ENCODE data around the gene SLC1A5.
"Not testable (repeated sequence)": the region's sequence is repeated elsewhere in the genome, so short reads cannot be mapped to it uniquely, and the experiment has no call there.

The SLC1A5 gene

GRCh38 chr19:46761418-46761831, 27.0 kb downstream of the SLC1A5 start:
- H3K4me3 ChIP-seq (ENCODE audit: control insufficient read depth, low read depth, low read length), result no peak overlapping the region
- no peak for TF ChIP-seq CTCF (IDR thresholded peaks at IDR 0.05; ENCODE audit: control insufficient read depth, insufficient read depth, low read depth, low read length, missing control alignments)
- no peak for DNase-seq (ENCODE audit: low read depth)

DNA sequence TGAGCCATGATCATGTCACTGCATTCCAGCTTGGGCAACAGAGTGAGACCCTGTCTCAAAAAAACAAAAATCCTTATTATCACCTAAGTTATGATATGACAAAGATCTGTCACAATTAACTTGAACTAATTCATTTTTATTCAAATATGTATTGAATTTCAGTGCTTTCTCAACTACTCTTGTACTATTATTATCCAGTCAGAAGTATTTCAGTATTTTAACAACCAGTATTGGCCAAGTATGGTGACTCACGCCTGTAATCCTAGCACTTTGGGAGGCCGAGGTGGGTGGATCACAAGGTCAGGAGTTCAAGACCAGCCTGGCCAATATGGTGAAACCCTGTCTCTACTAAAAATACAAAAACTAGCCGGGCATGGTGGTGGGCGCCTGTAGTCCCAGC, 27.5 kb downstream of the SLC1A5 start:
- not testable (repeated sequence) for H3K4me3 ChIP-seq (ENCODE audit: control insufficient read depth, low read depth, low read length); DNase-seq (ENCODE audit: low read depth)

- H3K4me3 ChIP-seq (ENCODE audit: control insufficient read depth, low read depth, low read length), result no peak overlapping the region
- no peak for TF ChIP-seq CTCF (IDR thresholded peaks at IDR 0.05; ENCODE audit: control insufficient read depth, insufficient read depth, low read depth, low read length, missing control alignments)
- DNase-seq (ENCODE audit: low read depth), result no peak
Observed at GRCh38 chr19:46760363-46760762, 28.0 kb downstream of the SLC1A5 start.

GRCh38 chr19:46759817-46760333, 28.5 kb downstream of the SLC1A5 start:
- no peak for TF ChIP-seq CTCF (IDR thresholded peaks at IDR 0.05; ENCODE audit: control insufficient read depth, insufficient read depth, low read depth, low read length, missing control alignments)
- peak; percentile 99 for DNase-seq (ENCODE audit: low read depth)
- H3K4me3 ChIP-seq (ENCODE audit: control insufficient read depth, low read depth, low read length), result no peak overlapping the region

DNA sequence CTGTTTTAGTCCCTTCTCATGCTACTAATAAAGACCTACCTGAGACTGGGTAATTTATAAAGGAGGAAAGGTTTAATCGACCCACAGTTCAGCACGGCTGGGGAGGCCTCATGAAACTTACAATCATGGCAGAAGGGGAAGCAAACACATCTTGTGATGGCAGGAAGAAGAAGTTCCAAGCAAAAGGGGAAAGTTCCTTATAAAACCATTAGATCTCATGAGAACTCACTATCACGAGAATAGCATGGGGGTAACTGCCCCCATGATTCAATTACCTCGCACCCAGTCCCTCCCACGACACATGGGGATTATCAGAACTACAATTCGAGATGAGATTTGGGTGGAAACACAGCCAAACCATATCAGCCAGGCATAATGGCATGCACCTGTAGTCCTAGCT, 29.2 kb downstream of the SLC1A5 start:
- no peak for TF ChIP-seq CTCF (IDR thresholded peaks at IDR 0.05; ENCODE audit: control insufficient read depth, insufficient read depth, low read depth, low read length, missing control alignments)
- no peak overlapping the region for H3K4me3 ChIP-seq (ENCODE audit: control insufficient read depth, low read depth, low read length)
- no peak for DNase-seq (ENCODE audit: low read depth)

GRCh38 chr19:46756544-46756888, 31.9 kb downstream of the SLC1A5 start:
- TF ChIP-seq CTCF (IDR thresholded peaks at IDR 0.05; ENCODE audit: control insufficient read depth, insufficient read depth, low read depth, low read length, missing control alignments), result no peak
- DNase-seq (ENCODE audit: low read depth), result no peak
- no peak overlapping the region for H3K4me3 ChIP-seq (ENCODE audit: control insufficient read depth, low read depth, low read length)

DNA sequence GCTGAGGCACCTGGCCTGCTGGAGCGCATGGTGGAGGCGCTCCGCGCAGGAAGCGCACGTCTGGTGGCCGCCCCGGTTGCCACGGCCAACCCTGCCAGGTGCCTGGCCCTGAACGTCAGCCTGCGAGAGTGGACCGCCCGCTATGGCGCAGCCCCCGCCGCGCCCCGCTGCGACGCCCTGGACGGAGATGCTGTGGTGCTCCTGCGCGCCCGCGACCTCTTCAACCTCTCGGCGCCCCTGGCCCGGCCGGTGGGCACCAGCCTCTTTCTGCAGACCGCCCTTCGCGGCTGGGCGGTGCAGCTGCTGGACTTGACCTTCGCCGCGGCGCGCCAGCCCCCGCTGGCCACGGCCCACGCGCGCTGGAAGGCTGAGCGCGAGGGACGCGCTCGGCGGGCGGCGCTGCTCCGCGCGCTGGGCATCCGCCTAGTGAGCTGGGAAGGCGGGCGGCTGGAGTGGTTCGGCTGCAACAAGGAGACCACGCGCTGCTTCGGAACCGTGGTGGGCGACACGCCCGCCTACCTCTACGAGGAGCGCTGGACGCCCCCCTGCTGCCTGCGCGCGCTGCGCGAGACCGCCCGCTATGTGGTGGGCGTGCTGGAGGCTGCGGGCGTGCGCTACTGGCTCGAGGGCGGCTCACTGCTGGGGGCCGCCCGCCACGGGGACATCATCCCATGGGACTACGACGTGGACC, 32.4 kb downstream of the SLC1A5 start:
- no peak for DNase-seq (ENCODE audit: low read depth)
- no peak overlapping the region for H3K4me3 ChIP-seq (ENCODE audit: control insufficient read depth, low read depth, low read length)
- no peak for TF ChIP-seq CTCF (IDR thresholded peaks at IDR 0.05; ENCODE audit: control insufficient read depth, insufficient read depth, low read depth, low read length, missing control alignments)
